ENCODE measurements around the gene CNPY2.

CNPY2 gene

DNA sequence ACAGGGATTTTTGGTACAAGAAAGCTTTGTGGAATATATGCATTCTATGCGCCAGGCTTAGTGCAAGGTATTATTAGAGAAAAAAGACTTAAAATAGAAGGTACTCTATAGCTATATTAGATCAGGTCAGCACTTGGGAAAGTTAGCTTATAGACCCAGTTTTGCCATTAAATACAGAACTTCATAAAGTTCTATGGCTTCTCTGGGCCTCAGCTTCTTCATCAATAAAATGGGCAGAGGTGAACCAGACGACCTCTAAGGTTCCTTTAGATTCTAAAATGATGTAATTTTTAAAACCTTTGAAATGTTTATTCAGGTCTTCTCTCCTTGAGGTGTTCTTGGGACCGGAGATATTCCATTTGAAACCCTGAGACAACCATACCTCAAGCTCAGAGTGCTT lies 7.1 kb downstream of the CNPY2 start:
- POLR2A ChIA-PET = interaction anchor here (0.8 to 1.5 kb wide), 3 partner anchors 9 to 141 kb away, joined by 3 to 4 read pairs (median 4); partner anchors contain the start of genes STAT2 and TIMELESS
- no peak for DNase-seq (ENCODE audit: extremely low spot score)
- CTCF ChIA-PET = no interaction called here
- TF ChIP-seq FOXM1 (IDR thresholded peaks at IDR 0.05; ENCODE audit: borderline replicate concordance) (no peak), LEF1 (IDR thresholded peaks at IDR 0.05; ENCODE audit: borderline replicate concordance) (no peak), SP1 (IDR thresholded peaks at IDR 0.05) (no peak), CTBP1 (IDR thresholded peaks at IDR 0.05; ENCODE audit: borderline replicate concordance) (no peak), FOXA1 (IDR thresholded peaks at IDR 0.05) (no peak), L3MBTL2 (conservative IDR thresholded peaks at IDR 0.05) (no peak), SUZ12 (IDR thresholded peaks at IDR 0.05) (no peak), ELF4 (IDR thresholded peaks at IDR 0.05) (no peak), NFRKB (IDR thresholded peaks at IDR 0.05) (no peak), FOXK2 (IDR thresholded peaks at IDR 0.05) (no peak), HDGF (IDR thresholded peaks at IDR 0.05; ENCODE audit: borderline replicate concordance) (no peak), BHLHE40 (IDR thresholded peaks at IDR 0.05; ENCODE audit: borderline replicate concordance) (no peak), TARDBP (IDR thresholded peaks at IDR 0.05) (no peak), ARNT (IDR thresholded peaks at IDR 0.05) (no peak), ZNF384 (IDR thresholded peaks at IDR 0.05) (no peak)
- TF ChIP-seq, protein P1, sequence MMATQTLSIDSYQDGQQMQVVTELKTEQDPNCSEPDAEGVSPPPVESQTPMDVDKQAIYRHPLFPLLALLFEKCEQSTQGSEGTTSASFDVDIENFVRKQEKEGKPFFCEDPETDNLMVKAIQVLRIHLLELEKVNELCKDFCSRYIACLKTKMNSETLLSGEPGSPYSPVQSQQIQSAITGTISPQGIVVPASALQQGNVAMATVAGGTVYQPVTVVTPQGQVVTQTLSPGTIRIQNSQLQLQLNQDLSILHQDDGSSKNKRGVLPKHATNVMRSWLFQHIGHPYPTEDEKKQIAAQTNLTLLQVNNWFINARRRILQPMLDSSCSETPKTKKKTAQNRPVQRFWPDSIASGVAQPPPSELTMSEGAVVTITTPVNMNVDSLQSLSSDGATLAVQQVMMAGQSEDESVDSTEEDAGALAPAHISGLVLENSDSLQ (IDR thresholded peaks at IDR 0.05) = no peak

- POLR2A ChIA-PET = interaction anchor here (1.2 to 1.4 kb wide), 2 partner anchors 26 to 142 kb away, joined by 3 to 4 read pairs; partner anchors contain the start of gene TIMELESS
- TF ChIP-seq LEF1 (IDR thresholded peaks at IDR 0.05; ENCODE audit: borderline replicate concordance) (no peak), ELF4 (IDR thresholded peaks at IDR 0.05) (no peak), FOXA1 (IDR thresholded peaks at IDR 0.05) (no peak), SP1 (IDR thresholded peaks at IDR 0.05) (no peak), L3MBTL2 (conservative IDR thresholded peaks at IDR 0.05) (no peak), TARDBP (IDR thresholded peaks at IDR 0.05) (no peak), CTBP1 (IDR thresholded peaks at IDR 0.05; ENCODE audit: borderline replicate concordance) (no peak), HDGF (IDR thresholded peaks at IDR 0.05; ENCODE audit: borderline replicate concordance) (no peak), SUZ12 (IDR thresholded peaks at IDR 0.05) (no peak), FOXK2 (IDR thresholded peaks at IDR 0.05) (no peak), BHLHE40 (IDR thresholded peaks at IDR 0.05; ENCODE audit: borderline replicate concordance) (no peak), ARNT (IDR thresholded peaks at IDR 0.05) (no peak), NFRKB (IDR thresholded peaks at IDR 0.05) (no peak), FOXM1 (IDR thresholded peaks at IDR 0.05; ENCODE audit: borderline replicate concordance) (no peak), ZNF384 (IDR thresholded peaks at IDR 0.05) (no peak)
- TF ChIP-seq, protein P1 (IDR thresholded peaks at IDR 0.05) = no peak
- CTCF ChIA-PET = no interaction called here
- DNase-seq (ENCODE audit: extremely low spot score) = no peak
Measured at GRCh38 chr12:56307221-56307965, 8.4 kb downstream of the CNPY2 start.

DNA sequence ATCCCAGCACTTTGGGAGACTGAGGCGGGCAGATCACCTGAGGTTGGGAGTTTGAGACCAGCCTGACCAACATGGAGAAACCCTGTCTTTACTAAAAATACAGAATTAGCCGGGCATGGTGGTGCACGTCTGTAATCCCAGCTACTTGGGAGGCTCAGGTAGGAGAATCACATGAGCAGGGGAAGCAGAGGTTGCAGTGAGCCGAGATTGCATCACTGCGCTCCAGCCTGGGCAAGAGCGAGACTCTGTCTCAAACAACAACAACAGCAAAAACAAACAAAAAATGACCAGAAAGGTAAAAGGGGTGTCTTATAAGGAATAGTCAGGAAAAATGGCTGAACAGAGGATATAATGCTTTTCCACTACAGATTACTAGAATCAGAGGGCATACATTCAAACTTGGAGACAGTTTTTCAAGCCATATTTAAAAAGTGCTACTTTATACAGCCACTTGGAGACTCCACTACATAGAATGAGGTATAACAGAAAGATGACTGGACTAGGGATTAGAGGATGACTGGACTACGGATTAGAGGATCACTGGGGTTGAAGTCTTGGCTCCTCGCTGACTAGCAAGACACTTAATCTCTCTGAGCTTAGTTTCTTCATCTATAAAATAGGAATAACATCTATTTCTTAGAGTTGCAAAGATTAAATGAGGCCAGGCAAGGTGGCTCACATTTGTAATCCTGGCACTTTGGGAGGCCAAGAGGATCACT lies 10.8 kb downstream of the CNPY2 start:
- ChIA-PET POLR2A (interaction anchor here (1.4 to 2.2 kb wide), 2 partner anchors 11 to 28 kb away, joined by 4 to 7 read pairs; partner anchors contain the start of genes CNPY2 and PAN2), CTCF (interaction anchor here (1.0 to 1.3 kb wide), 2 partner anchors 9 to 12 kb away, joined by 3 read pairs; no protein-coding TSS in a partner anchor)
- no peak for DNase-seq (ENCODE audit: extremely low spot score)
- TF ChIP-seq SUZ12 (IDR thresholded peaks at IDR 0.05) (no peak), SP1 (IDR thresholded peaks at IDR 0.05) (no peak), ELF4 (IDR thresholded peaks at IDR 0.05) (no peak), FOXA1 (IDR thresholded peaks at IDR 0.05) (no peak), FOXK2 (IDR thresholded peaks at IDR 0.05) (no peak), L3MBTL2 (conservative IDR thresholded peaks at IDR 0.05) (no peak), CTBP1 (IDR thresholded peaks at IDR 0.05; ENCODE audit: borderline replicate concordance) (no peak), LEF1 (IDR thresholded peaks at IDR 0.05; ENCODE audit: borderline replicate concordance) (no peak), ZNF384 (IDR thresholded peaks at IDR 0.05) (no peak)
- TF ChIP-seq, protein P1 (IDR thresholded peaks at IDR 0.05) = no peak

DNA sequence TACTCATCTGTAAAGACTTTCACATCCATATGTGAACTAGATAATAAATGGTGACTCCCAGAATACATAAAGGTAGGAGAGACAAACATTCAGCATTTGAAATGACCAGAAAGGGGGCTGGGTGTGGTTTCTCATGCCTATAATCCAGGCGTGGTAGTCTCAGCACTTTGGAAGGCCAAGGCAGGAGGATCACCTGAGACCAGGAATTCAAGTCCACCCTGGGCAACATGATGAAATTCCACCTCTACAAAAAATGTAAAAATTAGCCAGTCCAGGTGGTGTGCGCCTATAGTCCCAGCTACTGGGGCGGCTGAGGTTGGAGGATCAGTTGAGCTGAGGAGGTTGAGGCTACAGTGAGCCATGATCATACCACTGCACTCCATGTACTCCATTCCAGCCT lies 11.5 kb downstream of the CNPY2 start:
- no peak for DNase-seq (ENCODE audit: extremely low spot score)
- ChIA-PET POLR2A (interaction anchor here (1.4 to 2.2 kb wide), 2 partner anchors 12 to 29 kb away, joined by 4 to 7 read pairs; partner anchors contain the start of genes CNPY2 and PAN2), CTCF (interaction anchor here (1.0 kb wide), 1 partner anchor 10 kb away, joined by 3 read pairs; no protein-coding TSS in a partner anchor)
- TF ChIP-seq LEF1 (IDR thresholded peaks at IDR 0.05; ENCODE audit: borderline replicate concordance) = no peak
- no peak for TF ChIP-seq BHLHE40 (IDR thresholded peaks at IDR 0.05; ENCODE audit: borderline replicate concordance)
- TF ChIP-seq FOXM1 (IDR thresholded peaks at IDR 0.05; ENCODE audit: borderline replicate concordance) = no peak
- no peak for TF ChIP-seq CTBP1 (IDR thresholded peaks at IDR 0.05; ENCODE audit: borderline replicate concordance)
- TF ChIP-seq HDGF (IDR thresholded peaks at IDR 0.05; ENCODE audit: borderline replicate concordance) = no peak
- no peak for TF ChIP-seq ZNF384 (IDR thresholded peaks at IDR 0.05)
- TF ChIP-seq, protein P1 (IDR thresholded peaks at IDR 0.05) = no peak
- no peak for TF ChIP-seq ARNT (IDR thresholded peaks at IDR 0.05)
- TF ChIP-seq TARDBP (IDR thresholded peaks at IDR 0.05) = no peak

All from HEK293T (cell line).